Renal cortical epithelial cell (primary cell): ENCODE data around the gene TMEM266. TPM values are rescaled to one million over a fixed set of nuclear protein-coding genes. Genes with fewer than 3 reads are reported as not detected.

Experiments used
- DNase-seq: peaks from one replicate; pipeline ENCODE4 v3.0.0-alpha.2; 2011; ENCODE audit warnings: low read depth
- total RNA-seq: library from RNA; depleted of rRNA; stranded (reverse); fragments of >200 nt; gene quantifications from 2 replicates; pipeline ENCODE4 v1.2.3, GENCODE V29; 2014

The TMEM266 gene
- total RNA-seq, 1 donor from 2014 or later: not detected

DNA sequence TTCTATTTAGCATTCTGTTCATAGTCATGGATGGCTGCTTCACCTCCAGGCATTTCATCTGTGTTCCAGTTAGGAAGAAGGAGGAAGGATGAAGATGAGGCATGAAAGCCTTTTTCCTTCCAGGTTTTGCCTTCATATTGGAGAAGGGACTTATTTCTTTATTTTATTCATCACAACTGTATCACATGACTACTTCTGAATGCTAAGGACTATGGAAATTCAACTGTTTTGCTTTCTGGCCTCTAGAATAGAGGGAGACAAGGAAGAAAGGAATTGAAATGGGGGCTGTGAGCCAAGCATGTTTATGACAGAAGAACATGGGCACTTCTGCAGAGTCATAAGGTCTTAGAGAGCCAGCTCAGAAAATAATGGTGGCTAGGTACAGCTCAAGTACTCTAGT, 10.4 kb downstream of the TMEM266 start:
- DNase-seq: no peak

DNA sequence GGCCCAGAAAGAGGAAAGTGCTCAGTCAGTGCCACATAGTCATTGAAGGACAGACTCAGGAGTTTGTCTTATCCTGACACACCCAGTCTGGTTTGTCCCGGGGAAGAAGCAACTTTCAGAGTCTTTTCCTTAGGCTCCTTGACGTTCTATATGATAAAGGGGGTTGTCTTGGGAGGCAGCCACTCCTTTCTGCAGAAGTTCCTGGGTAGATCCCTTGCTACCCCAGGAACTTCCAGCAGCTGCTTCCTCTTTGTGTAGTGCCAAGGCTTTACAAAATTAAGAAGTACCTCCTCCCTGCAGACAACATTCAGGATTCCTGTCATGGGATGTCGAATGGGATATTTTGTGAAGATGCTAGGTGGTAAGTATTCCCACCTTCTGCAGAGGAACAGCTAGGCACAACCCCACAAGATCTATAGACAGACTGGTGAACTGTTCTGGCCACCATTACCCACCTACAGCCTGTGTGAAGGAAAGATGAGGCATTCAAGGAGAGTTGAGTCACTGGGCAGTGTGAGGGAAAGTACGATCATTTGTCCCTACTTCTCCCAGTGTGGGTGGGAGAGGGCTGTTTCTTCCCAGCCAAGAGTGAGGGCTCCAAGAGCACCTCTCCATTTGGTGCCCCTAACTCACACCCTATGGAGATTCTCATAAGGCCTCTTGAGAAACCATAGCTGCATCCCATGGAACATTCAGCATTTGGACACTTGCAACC, 11.3 kb downstream of the TMEM266 start:
- DNase-seq: no peak

DNA sequence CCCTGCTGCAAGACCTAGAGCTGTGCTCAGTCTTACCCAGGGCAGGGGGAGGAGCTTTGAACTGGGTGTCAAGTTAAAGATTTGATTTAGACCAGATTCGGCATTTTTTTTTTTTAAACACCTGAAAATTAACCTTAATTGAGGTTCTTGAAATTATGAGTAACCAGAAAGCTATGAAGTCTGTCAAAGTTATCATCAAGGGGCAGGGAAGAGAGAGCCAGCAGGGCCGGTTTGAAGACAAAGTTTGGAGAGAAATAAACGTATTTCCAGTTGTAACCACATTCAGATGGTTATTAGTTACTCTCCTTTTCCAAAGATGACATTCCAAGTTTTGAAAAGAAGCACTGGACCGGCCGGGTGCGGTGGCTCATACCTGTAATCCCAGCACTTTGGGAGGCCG, 12.0 kb downstream of the TMEM266 start:
- DNase-seq: no peak

DNA sequence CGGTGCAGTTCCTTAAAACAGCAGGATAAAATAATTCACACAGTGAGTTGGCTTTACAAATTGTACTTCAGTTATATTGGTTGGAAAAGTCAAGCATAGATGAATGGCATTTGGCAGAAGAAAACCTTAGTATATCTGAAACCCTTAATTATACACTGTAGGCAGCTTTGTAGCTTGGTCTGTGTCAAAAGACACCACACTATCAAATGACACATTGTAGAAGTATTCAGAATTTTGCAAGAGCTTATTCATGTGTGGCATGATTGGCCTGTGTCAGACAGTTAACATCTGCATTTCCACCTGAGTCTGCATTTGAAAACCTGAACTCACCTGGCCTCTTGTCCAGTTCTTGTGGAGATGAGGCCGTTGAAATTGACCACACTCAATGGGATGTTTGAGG, 13.8 kb downstream of the TMEM266 start:
- peak; percentile 85 for DNase-seq

DNA sequence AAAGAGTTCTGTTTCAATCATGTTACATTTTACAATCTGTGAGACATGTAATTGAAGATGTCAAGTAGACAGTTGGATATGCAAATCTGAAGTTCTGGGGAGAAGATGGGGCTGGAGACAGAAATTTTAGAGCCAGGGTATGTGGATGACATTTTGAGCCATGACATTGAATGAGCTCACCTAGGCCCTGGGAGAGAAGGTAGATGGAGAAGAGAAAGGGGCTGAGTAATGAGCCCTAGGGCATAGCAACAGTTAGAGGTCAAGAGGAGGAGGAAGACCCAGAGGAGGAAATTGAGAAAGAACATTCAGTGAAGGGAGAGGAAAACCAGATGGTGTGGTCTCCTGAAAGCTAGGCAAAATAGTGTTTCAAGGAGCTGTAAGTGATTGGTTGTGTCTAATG, 15.3 kb downstream of the TMEM266 start:
- no peak for DNase-seq

DNA sequence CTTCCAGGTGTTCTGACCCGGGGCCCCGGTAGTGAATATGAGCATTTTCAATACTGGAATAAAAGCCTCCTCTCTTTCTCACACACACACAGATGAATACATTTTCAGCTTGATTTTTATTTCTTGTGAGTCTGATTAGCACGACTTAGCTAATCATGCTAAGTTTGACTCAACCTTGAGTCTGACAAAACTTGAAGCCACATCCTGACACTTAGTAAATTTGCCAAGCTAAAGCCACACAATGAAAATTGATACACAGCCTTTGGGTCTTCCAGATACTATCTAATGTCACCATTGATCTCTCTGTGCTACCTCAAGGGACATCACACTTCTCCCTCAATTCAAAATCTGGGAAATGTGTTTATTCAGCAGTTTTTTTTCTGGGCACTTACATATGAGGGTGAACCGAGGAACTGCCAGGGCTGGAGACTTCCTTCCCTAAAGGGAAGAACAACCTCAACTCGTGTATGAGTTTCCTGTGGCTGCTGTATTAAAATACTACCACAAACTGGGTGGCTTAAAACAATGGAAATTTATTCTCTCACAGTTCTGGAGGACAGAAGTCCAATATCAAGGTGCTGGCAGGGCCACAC, 18.6 kb downstream of the TMEM266 start:
- no peak for DNase-seq

DNA sequence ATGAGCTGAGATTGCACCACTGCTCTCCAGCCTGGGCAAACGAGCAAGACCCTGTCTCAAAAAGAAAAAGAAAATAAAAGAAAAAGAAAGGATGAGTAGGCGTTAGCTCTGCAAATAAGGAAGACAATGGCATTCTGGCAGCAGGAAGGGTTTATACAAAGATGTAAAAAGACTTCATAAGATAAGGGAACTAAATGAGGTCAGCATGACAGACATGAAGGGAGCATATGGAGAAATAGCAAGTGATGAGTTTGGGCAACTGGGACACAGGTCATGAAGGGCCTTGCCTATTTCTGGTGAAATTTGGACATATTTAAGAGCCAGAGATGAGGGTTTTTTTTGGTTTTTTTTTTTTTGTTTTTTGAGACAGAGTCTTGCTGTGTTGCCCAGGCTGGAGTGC, 24.5 kb downstream of the TMEM266 start:
- DNase-seq: no peak

DNA sequence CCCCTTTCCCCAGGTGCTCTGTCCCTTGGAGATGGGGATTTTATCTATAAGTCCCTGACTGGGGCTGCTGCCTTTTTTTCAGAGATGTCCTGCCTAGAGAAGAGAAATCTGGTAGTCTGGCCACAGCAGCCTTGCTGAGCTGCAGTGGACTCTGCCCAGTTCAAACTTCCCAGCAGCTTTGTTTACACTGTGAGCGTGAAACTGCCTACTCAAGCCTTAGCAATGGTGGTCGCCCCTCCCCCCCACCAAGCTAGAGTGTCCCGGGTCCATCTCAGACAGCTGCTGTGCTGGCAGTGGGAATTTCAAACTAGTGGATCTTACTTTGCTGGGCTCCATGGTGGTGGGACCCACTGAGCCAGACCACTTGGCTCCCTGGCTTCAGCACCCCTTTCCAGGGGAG, 38.9 kb downstream of the TMEM266 start:
- DNase-seq: no peak

DNA sequence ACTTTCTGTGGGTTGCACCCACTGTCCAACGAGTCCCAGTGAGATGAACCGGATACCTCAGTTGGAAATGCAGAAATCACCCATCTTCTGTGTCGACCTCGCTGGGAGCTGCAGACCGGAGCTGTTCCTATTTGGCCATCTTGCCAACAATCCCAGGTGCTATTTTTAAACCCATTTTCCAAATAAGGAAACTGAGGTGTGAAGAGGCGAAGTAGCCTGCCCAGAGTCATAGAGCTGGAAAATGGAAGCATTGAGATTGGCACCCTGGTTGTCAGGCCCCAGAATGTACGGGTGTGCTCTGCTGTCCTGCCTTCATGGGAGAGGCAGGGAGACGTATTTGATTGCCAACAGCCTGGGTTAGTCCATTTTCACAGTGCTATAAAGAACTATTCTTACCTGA, 39.6 kb downstream of the TMEM266 start:
- DNase-seq: no peak

DNA sequence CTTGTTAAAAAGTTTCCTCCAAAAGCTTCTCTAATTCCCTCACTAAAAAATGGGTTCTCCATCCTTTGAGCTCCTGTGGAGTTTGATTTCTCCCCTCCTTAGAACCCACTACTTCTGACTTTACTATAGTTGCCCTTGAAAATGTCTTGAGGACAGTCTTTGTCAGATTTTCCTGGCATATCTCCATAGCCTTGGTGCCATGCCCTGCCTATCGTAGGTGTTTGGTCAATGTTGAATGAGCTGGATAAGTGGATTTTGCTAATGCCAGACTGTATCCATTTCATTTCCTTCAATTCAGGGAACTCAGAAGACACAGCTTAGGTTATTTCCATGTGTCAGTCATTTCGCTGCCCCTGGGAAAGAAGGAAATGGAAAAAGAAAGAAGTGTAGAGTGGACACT, 40.6 kb downstream of the TMEM266 start:
- no peak for DNase-seq

DNA sequence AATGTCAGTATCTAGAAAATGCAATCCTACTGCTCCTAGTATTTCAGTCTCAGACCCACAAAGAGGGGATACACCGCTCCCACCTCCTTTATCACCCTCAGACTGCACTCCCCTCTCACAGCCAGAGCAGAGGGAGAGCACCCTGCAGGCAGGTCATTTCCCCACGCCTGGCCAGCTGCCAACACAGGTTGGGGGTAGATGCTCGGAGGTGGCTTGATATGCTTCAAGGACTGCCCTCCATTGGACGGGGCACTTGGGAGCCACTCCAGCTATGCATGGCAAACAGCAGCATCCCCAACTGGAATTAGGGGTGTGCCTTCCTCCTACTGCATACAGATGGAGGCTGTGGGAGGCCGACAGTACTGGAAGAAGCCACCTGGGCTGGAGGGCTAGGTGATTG, 41.9 kb downstream of the TMEM266 start:
- no peak for DNase-seq

DNA sequence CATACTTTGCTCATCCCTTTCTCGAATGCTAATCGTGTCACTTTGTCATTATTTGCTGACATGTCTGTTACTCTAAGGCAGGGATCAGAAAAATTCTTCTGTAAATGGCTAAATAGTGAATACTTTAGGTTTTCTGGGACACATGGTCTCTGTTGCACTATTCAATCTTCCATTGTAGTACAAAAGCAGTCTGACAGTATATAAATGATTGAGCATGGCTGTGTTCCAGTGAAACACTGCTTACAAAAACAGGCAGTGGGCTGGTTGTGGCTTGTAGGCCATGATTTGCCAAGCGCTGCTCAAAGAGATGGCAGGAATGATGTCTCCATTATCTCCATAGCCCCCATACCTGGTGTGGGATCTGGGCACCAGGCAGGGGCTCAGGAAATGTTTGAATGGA, 45.6 kb downstream of the TMEM266 start:
- DNase-seq: no peak

DNA sequence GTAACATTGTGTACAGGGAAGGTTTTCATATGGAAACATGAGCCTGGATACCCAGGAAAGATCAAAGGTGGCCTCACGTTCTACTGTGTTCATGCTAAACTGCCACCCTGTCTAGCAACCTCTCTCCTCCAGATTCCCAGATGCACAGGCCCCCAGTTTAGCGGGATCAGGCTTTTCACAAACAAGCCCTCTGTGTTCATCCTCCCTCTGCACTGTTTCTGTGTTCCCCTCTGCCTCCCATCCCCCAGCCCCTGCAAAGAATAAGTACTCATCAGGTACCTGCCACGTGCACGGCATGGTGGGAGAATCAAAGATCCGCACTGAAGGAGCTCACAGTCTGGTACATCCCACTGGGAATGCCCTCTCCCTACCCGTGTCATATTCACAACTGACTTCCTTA, 46.1 kb downstream of the TMEM266 start:
- no peak for DNase-seq

DNA sequence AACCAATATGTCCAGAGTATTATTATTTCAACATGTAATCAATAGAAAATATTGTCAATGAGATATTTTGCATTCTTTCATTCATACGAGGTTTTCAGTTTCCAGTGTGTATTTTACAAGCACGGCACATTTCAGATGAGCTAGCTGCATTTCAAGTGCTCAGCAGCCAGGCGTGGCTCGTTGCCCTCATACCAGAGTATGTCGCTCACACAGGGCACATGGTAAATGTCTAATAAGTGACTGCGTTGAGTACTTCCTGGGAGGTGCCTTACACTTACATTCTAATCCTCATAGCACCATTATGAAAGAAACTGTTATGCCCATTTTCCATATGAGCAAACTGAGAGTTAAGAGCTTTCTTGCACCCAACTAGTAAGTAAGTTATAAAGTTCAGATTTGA, 47.4 kb downstream of the TMEM266 start:
- DNase-seq: peak; percentile 10

DNA sequence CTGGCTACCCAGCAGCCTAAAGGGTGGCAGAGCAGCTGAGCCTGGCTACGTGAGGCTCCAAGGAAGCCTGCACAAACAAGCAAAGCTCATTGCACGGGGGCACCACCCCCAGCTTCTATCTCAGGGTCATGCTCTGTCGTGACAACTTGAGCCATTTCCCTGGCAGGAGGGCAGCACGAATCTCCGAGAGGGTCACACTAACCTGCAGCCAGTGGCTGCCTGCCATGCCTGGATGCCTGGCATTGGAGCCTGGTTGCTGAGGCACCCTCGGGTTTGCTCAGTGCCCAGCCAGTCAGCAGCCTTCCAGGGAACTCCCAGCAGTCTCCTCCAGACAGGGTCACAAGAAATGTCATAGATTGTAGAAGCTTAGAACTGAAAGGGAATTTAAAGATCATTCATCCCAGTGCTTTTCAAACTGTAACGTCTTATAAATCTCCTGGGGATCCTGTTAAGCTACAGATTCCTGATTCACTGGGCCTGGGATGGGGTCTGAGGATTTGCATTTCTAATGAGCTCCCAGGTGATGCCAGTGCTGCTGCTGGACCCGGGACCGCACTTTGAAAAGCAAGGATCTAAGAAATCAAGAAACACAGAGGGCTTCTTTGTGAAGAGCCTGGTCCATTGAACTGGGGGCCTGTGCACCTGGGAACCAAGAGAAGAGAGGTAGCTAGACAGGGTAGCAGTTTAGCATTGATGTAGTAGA, 48.4 kb downstream of the TMEM266 start:
- DNase-seq: no peak

DNA sequence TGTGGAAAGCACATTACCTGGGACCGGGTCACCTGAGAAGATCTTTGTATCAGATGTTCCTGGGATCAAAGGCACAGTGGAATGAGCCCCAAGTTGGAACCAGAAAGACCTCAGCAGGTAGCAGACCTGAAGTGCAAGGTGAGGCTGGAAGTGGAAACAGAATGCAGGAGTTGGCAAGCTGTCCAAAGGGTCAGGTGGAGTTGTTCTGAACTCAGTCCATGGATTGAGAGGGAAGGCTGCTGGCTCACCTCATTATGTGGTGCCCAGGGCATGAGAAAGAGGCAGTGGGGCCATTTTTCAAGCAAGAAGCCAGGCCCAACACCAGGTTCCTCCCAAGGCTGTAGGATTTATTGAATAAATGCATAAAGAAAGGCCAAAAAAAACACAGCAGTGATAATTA, 49.3 kb downstream of the TMEM266 start:
- DNase-seq: no peak

DNA sequence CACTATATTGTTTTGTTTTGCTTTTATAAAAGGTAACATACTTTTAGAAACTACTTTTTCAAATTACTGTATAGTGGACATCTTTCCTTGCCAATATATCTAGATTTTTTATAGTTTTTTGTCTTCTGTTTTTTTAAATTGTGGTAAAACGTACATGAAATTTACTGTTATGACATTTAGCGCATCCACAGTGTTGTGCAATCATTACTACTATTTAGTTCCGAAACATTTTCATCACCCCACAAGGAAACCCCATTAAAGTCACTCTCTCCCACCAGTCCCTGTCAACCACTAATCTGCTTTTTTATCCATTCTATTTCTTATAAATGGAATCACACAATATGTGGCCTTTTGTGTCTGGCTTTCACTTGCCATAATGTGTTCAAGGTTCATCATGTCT, 54.8 kb downstream of the TMEM266 start:
- DNase-seq: no peak

DNA sequence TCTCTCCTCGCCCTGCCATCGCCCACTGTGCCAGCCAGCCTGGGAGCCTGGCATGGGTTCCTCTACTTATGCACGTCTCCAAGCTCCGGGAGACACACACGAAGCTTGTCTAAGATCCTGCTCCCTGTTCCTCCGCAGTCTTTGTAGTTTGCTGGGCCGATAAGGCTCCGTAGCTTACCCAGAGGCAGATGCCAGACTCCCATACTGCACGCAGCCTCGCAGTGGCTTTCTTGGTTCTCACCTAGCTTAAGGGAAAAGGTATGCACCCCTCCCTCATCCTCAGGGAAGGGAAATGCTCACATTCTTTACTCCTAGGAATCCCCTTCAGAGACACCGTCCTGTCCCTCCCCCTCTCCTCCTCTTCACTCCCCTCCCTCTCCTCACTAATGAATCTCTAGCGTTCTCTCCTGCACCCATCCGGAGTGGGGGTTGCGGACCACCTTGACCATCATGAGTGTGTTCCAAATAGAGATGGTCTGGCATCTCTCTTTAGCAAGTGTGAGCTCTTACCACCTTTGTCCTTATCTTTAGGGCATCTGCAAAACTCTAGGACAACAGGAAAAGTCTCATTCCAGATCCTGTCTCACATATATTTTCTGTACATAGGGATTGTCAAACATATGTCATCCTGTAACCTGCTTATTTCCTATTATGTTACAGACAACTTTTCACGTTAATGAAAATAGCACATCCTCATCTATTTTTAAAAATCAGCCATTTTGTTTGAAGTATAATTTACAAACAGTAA, 56.5 kb downstream of the TMEM266 start:
- DNase-seq: no peak

DNA sequence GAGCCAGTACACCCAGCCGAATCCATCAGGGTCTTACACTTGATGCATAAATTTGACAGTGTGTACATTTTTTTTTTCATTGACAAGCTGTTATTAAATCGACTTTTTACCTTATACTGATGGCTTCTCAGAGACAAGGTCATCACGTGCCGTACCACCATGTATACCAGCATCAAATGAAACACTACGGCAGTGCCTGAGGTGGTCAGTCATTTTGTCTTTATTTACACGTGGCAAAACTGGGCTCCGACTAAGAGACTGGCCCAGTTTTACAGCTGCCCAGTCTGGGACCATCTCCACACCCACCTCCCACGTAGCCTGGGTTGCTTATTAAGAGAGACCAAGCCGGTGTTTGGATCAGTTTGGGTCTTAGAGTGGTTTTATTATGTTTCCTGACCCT, 57.4 kb downstream of the TMEM266 start:
- DNase-seq: no peak

DNA sequence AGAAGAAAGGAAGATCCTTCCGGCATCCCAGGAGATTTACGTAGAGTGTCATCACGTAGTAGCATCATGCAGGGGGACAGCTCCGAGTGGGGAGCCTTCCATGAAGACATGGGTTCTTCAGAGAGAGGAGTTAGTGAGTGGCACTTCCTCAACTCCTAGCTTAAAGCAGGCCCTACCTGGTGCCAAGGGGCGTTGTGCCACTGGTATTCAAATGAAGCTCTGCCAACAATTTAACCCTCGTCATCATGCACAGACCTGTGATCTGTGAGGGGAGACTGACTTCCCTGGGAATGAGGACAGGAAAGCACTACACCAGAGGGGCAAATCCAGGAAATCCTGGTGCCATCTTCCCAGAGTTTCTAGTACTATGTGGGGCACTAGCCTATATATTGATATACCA, 59.0 kb downstream of the TMEM266 start:
- no peak for DNase-seq

DNA sequence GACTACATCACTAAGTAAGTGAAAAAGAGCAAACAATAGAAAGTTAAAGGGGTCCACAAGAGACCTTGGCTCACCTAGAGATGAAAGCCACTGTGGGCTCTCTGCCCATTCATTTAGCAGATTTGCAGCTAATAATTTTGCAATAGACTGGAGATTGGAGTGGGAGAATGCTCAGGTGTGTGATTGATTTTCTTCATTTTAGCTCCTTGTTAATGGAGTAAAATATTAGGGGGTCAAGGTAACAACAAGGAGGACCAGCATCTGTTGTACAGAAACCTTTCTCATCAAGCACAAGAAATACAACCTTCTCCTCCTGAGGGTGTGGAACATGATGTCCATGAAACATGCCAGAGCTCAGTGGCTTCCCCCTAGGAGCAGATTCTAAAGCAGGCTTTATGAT, 63.2 kb downstream of the TMEM266 start:
- DNase-seq: no peak

DNA sequence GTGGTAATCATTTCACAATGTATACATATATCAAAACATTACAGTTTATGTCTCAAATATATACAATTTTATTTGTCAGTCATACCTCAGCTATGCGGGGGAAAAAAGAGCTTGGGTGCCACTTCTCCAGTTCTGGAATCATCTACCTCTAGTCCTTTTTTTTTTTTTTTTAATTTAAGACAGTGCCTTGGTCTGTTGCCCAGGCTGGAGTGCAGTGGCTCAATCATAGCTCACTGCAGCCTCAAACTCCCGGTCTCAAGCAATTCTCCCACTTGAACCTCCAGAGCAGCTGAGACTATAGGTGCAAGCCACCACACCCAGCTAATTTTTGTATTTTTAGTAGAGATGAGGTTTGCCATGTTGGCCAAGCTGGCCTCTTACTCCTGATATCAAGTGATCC, 67.4 kb downstream of the TMEM266 start:
- no peak for DNase-seq

DNA sequence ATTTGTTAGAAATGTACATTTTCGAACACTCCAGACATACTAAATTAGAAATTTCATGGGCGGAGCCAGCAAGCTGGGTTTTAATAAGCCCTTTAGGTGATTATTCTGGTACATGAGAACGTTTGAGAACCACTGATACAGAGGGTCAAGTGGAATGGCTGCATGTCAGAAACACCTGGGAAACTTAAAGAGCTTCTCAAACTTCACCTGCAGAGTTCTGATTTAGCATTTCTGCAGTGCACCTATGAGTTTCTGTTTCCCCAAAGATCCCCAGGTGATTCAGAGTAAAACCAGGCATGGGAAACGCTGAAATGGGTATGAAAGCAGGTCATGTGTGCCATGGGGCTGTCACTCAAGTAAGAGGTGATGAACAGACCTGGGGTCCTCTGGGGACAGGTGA, 68.1 kb downstream of the TMEM266 start:
- DNase-seq: no peak
